ENCODE results near the gene PTOV1. TPM values are rescaled to one million over a fixed set of nuclear protein-coding genes. Genes with fewer than 3 reads are reported as not detected.

PTOV1 gene
- total and polyA plus RNA-seq, 2 of the 4 experiments (the other 2 are of a cell fraction): 34.4 to 107 TPM

- BruUV-seq (replicated peaks): no TSS peak
- WGBS, 2 experiments (ENCODE audit: extremely low coverage in 2 of 2, insufficient read length in 1 of 2): no CpG with 5 or more reads among the region's 45 CpGs
- ATAC-seq (ENCODE audit: low read depth): peak; percentile 59
- TF ChIP-seq CTCF (conservative IDR thresholded peaks at IDR 0.05; ENCODE audit: low read depth, low read length) (peak; percentile 39), POLR2A (IDR thresholded peaks at IDR 0.05; ENCODE audit: low read depth, low read length) (no peak; the same call in 1 of the 2 replicates), SMC3 (IDR thresholded peaks at IDR 0.05; ENCODE audit: low read depth, low read length) (0 out of 2 replicates have a peak, but pooled peaks have one; percentile 9), MXI1 (IDR thresholded peaks at IDR 0.05; ENCODE audit: borderline replicate concordance, low read depth, low read length) (peak; percentile 86), RCOR1 (IDR thresholded peaks at IDR 0.05; ENCODE audit: insufficient replicate concordance, low read length) (no peak), CEBPB (IDR thresholded peaks at IDR 0.05; ENCODE audit: low read depth, low read length) (0 out of 2 replicates have a peak, but pooled peaks have one; percentile 20), RAD21 (IDR thresholded peaks at IDR 0.05; ENCODE audit: low read length) (peak; percentile 38), ELK1 (IDR thresholded peaks at IDR 0.05; ENCODE audit: borderline replicate concordance, low read depth, low read length) (no peak), MAFK (IDR thresholded peaks at IDR 0.05; ENCODE audit: low read depth, low read length) (no peak), MAZ (IDR thresholded peaks at IDR 0.05; ENCODE audit: borderline replicate concordance, low read depth, low read length) (peak; percentile 71), FOS (IDR thresholded peaks at IDR 0.05; ENCODE audit: low read depth, low read length) (no peak), USF2 (IDR thresholded peaks at IDR 0.05; ENCODE audit: low read depth, low read length) (peak; percentile 21; the same call in 1 of the 2 replicates), NFE2L2 (IDR thresholded peaks at IDR 0.05; ENCODE audit: low read depth, low read length) (no peak)
Observed at GRCh38 chr19:49812997-49813861, 37.7 kb upstream of the PTOV1 start, which contains the start of gene FUZ. Gene FUZ (minus strand): TSS chr19:49813292. CDS start chr19:49813106, 186 bp downstream.

More at GRCh38 chr19:49812997-49813861, 37.7 kb upstream of the PTOV1 start, which contains the start of gene FUZ:
- H3K14ac ChIP-seq (replicated peaks; ENCODE audit: low read depth, low read length): peak within 1 kb of the TSS; percentile 99
- peak within 1 kb of the TSS; percentile 91 for H4K91ac ChIP-seq (ENCODE audit: insufficient read depth, low read depth, low read length)
- peak within 1 kb of the TSS; percentile 79 for H3K9ac ChIP-seq (ENCODE audit: low read depth, low read length)
- no peaks in the 10 kb centered on the region for H3K9me3 ChIP-seq (ENCODE audit: control insufficient read depth, insufficient read depth, low read length)
- ChIA-PET POLR2A (ENCODE audit: unreplicated experiment) (no interaction called here), CTCF (interaction anchor here (0.7 kb wide), 1 partner anchor 173 kb away, joined by 3 read pairs; the partner anchor contains the start of gene RRAS)
- H2BK5ac ChIP-seq (ENCODE audit: low read depth, low read length, poor library complexity, severe bottlenecking): peak within 1 kb of the TSS; percentile 83
- H3K18ac ChIP-seq (ENCODE audit: low read depth, low read length): peak within 1 kb of the TSS; percentile 89
- H3K4me3 ChIP-seq (ENCODE audit: insufficient read depth, low read depth, low read length): peak within 1 kb of the TSS; percentile 64
- H3K4me1 ChIP-seq (ENCODE audit: control insufficient read depth, insufficient read depth, low read length): peaks cover 5% of the 10 kb centered on the region
- H2AK5ac ChIP-seq (ENCODE audit: low read depth, low read length): peak within 1 kb of the TSS; percentile 87
- in situ Hi-C loops (cut with MboI; ENCODE audit: low sequenced_read_pairs): no loop called here
- H2BK20ac ChIP-seq (ENCODE audit: low read depth, low read length): peak within 1 kb of the TSS; percentile 84; the same call in 1 of the 2 replicates
- H3K4ac ChIP-seq (ENCODE audit: low read depth, low read length): peak within 1 kb of the TSS; percentile 94
- intact Hi-C loops (cut with micrococcal nuclease): loop anchor here (10.0 kb wide), 1 partner anchor 98 kb away; no protein-coding TSS in a partner anchor
- H3K36me3 ChIP-seq (ENCODE audit: control insufficient read depth, insufficient read depth, low read length): no peaks in the 10 kb centered on the region
- H2AFZ ChIP-seq (replicated peaks; ENCODE audit: low read length, poor library complexity): peak within 1 kb of the TSS; percentile 98
- H3K79me1 ChIP-seq (ENCODE audit: low read depth in 1 of 2, low read length in 2 of 2): peaks cover 6 to 23% of the 10 kb centered on the region in 2 experiments; a peak in 2 of 4 replicates
- peak; percentile 99 for DNase-seq
- dilution Hi-C loops (cut with HindIII; ENCODE audit: low sequenced_read_pairs, unreplicated experiment): no loop called here
- H2AK9ac ChIP-seq (replicated peaks; ENCODE audit: low read depth, low read length, poor library complexity): peak within 1 kb of the TSS; percentile 78
- peak within 1 kb of the TSS; percentile 86 for H4K5ac ChIP-seq (ENCODE audit: low read depth, low read length)
- H3K9me1 ChIP-seq (ENCODE audit: insufficient read depth, low read length): peaks cover 17% of the 10 kb centered on the region
- H4K20me1 ChIP-seq (ENCODE audit: insufficient read depth, low read length): no peaks in the 10 kb centered on the region
- peak within 1 kb of the TSS; percentile 93 for H2BK120ac ChIP-seq (ENCODE audit: low read depth, low read length)
- peak within 1 kb of the TSS; percentile 76 for H3K4me2 ChIP-seq (ENCODE audit: low read depth, low read length)
- H3K27me3 ChIP-seq (ENCODE audit: control insufficient read depth, insufficient read depth, low read length): no peaks in the 10 kb centered on the region
- peak within 1 kb of the TSS; percentile 56 to 99 for H4K8ac ChIP-seq (ENCODE audit: low read depth in 2 of 2, low read length in 2 of 2)
- peak within 1 kb of the TSS; percentile 87; the same call in 1 of the 2 replicates for H3K23ac ChIP-seq (ENCODE audit: low read depth, low read length)
- H3K56ac ChIP-seq (ENCODE audit: extremely low read depth, insufficient read depth, low read length): peak within 1 kb of the TSS; percentile 86
- H3K27ac ChIP-seq (ENCODE audit: insufficient read depth, low read length): peak within 1 kb of the TSS; percentile 79
- H2BK15ac ChIP-seq (ENCODE audit: low read depth, low read length): peak within 1 kb of the TSS; percentile 91; the same call in 1 of the 3 replicates
